GM23338 (cell line): ENCODE results near the gene MACF1.

Experiments used
- CREB1 ChIP-seq: fragments of 250-450 bp; sonication (Bioruptor Pico); IDR thresholded peaks from 2 replicates; pipeline ENCODE4 v1.5.0; 2020; ENCODE audit warnings: low read depth, mild to moderate bottlenecking, moderate library complexity
- CTCF ChIP-seq, 2 experiments: fragments of 200-600 bp in 1 of 2; sonication (generic) in 1 of 2; conservative IDR thresholded peaks; 2 replicates each; pipeline versions ENCODE4 v1.5.1 to v1.6.1; 2016 to 2017; ENCODE audit warnings: antibody characterized with exemption in 2 of 2, low read depth in 2 of 2, mild to moderate bottlenecking in 2 of 2, moderate library complexity in 1 of 2
- ETS1 ChIP-seq: IDR thresholded peaks from 2 replicates; pipeline ENCODE4 v1.6.1; 2016; ENCODE audit warnings: antibody characterized with exemption
- EZH2 ChIP-seq: fragments of 200-600 bp; sonication (generic); IDR thresholded peaks from one replicate; pipeline ENCODE4 v1.8.0; 2017; ENCODE audit warnings: antibody characterized with exemption, mild to moderate bottlenecking, low read depth; ENCODE audit not compliant: unreplicated experiment
- EZH2phosphoT487 ChIP-seq: fragments of 200-600 bp; sonication (generic); IDR thresholded peaks from one replicate; pipeline ENCODE4 v1.8.1; 2018; ENCODE audit warnings: antibody characterized with exemption; ENCODE audit not compliant: unreplicated experiment
- JUNB ChIP-seq: IDR thresholded peaks from one replicate; pipeline ENCODE4 v1.6.1; 2016; ENCODE audit warnings: antibody characterized with exemption; ENCODE audit not compliant: unreplicated experiment
- POLR2AphosphoS5 ChIP-seq: IDR thresholded peaks from 2 replicates; pipeline ENCODE4 v1.6.1; 2016; ENCODE audit warnings: antibody characterized with exemption, low read depth
- REST ChIP-seq: IDR thresholded peaks from one replicate; pipeline ENCODE4 v1.6.1; 2018; ENCODE audit warnings: antibody characterized with exemption; ENCODE audit not compliant: unreplicated experiment
- STAT1 ChIP-seq: IDR thresholded peaks from one replicate; pipeline ENCODE4 v1.6.1; 2016; ENCODE audit warnings: antibody characterized with exemption; ENCODE audit not compliant: unreplicated experiment
- ZNF331 ChIP-seq: fragments of 250-450 bp; sonication (Bioruptor Pico); IDR thresholded peaks from 2 replicates; pipeline ENCODE4 v1.5.0; 2020; ENCODE audit warnings: low read depth, mild to moderate bottlenecking, moderate library complexity
- TF ChIP-seq, protein P1 (sequence below): fragments of 250-450 bp; sonication (Bioruptor Pico); IDR thresholded peaks from 2 replicates; pipeline ENCODE4 v1.5.0; 2020; ENCODE audit warnings: mild to moderate bottlenecking, moderate library complexity

GRCh38 chr1:39268112-39268581 is 63.7 kb downstream of the MACF1 start:
- TF ChIP-seq CTCF (conservative IDR thresholded peaks at IDR 0.05; ENCODE audit: low read depth in 2 of 2): no peak
- no peak for TF ChIP-seq EZH2phosphoT487
- TF ChIP-seq, protein P1, sequence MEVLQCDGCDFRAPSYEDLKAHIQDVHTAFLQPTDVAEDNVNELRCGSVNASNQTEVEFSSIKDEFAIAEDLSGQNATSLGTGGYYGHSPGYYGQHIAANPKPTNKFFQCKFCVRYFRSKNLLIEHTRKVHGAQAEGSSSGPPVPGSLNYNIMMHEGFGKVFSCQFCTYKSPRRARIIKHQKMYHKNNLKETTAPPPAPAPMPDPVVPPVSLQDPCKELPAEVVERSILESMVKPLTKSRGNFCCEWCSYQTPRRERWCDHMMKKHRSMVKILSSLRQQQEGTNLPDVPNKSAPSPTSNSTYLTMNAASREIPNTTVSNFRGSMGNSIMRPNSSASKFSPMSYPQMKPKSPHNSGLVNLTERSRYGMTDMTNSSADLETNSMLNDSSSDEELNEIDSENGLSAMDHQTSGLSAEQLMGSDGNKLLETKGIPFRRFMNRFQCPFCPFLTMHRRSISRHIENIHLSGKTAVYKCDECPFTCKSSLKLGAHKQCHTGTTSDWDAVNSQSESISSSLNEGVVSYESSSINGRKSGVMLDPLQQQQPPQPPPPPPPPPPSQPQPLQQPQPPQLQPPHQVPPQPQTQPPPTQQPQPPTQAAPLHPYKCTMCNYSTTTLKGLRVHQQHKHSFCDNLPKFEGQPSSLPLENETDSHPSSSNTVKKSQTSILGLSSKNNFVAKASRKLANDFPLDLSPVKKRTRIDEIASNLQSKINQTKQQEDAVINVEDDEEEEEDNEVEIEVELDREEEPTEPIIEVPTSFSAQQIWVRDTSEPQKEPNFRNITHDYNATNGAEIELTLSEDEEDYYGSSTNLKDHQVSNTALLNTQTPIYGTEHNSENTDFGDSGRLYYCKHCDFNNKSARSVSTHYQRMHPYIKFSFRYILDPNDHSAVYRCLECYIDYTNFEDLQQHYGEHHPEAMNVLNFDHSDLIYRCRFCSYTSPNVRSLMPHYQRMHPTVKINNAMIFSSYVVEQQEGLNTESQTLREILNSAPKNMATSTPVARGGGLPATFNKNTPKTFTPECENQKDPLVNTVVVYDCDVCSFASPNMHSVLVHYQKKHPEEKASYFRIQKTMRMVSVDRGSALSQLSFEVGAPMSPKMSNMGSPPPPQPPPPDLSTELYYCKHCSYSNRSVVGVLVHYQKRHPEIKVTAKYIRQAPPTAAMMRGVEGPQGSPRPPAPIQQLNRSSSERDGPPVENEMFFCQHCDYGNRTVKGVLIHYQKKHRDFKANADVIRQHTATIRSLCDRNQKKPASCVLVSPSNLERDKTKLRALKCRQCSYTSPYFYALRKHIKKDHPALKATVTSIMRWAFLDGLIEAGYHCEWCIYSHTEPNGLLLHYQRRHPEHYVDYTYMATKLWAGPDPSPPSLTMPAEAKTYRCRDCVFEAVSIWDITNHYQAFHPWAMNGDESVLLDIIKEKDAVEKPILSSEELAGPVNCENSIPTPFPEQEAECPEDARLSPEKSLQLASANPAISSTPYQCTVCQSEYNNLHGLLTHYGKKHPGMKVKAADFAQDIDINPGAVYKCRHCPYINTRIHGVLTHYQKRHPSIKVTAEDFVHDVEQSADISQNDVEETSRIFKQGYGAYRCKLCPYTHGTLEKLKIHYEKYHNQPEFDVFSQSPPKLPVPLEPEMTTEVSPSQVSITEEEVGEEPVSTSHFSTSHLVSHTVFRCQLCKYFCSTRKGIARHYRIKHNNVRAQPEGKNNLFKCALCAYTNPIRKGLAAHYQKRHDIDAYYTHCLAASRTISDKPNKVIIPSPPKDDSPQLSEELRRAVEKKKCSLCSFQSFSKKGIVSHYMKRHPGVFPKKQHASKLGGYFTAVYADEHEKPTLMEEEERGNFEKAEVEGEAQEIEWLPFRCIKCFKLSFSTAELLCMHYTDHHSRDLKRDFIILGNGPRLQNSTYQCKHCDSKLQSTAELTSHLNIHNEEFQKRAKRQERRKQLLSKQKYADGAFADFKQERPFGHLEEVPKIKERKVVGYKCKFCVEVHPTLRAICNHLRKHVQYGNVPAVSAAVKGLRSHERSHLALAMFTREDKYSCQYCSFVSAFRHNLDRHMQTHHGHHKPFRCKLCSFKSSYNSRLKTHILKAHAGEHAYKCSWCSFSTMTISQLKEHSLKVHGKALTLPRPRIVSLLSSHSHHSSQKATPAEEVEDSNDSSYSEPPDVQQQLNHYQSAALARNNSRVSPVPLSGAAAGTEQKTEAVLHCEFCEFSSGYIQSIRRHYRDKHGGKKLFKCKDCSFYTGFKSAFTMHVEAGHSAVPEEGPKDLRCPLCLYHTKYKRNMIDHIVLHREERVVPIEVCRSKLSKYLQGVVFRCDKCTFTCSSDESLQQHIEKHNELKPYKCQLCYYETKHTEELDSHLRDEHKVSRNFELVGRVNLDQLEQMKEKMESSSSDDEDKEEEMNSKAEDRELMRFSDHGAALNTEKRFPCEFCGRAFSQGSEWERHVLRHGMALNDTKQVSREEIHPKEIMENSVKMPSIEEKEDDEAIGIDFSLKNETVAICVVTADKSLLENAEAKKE (CRISPR knock-in tag): no peak
- TF ChIP-seq EZH2: no peak
- TF ChIP-seq POLR2AphosphoS5: no peak
- TF ChIP-seq REST: no peak
- TF ChIP-seq JUNB: no peak
- TF ChIP-seq ZNF331 (CRISPR knock-in tag): no peak
- no peak for TF ChIP-seq ETS1
- TF ChIP-seq CREB1 (CRISPR knock-in tag): no peak
- no peak for TF ChIP-seq STAT1
